Measurements from ENCODE around the gene HSPBAP1.

HSPBAP1 gene

GRCh38 chr3:122728756-122729514, 64.7 kb downstream of the HSPBAP1 start:
- DNase-seq = no peak
- peaks cover 39% of the 10 kb centered on the region for H3K9me3 Mint-ChIP-seq
- H3K4me1 Mint-ChIP-seq = no peaks in the 10 kb centered on the region
- no peaks in the 10 kb centered on the region for H3K27me3 Mint-ChIP-seq (ENCODE audit: low read depth, poor library complexity)
- H3K27ac Mint-ChIP-seq = no peak overlapping the region
- no peak overlapping the region for H3K4me3 Mint-ChIP-seq
- no peak for TF ChIP-seq CTCF (IDR thresholded peaks at IDR 0.05)
- peaks cover 31% of the 10 kb centered on the region for H3K36me3 Mint-ChIP-seq (ENCODE audit: low read depth)

GRCh38 chr3:122728186-122728585, 65.4 kb downstream of the HSPBAP1 start:
- Mint-ChIP-seq H3K27ac (no peak overlapping the region), H3K27me3 (ENCODE audit: low read depth, poor library complexity) (no peaks in the 10 kb centered on the region), H3K4me1 (no peaks in the 10 kb centered on the region), H3K9me3 (peaks cover 40% of the 10 kb centered on the region), H3K4me3 (no peak overlapping the region), H3K36me3 (ENCODE audit: low read depth) (peaks cover 25% of the 10 kb centered on the region)
- no peak for TF ChIP-seq CTCF (IDR thresholded peaks at IDR 0.05)
- no peak for DNase-seq

GRCh38 chr3:122727766-122728165, 65.9 kb downstream of the HSPBAP1 start:
- H3K9me3 Mint-ChIP-seq = peaks cover 37% of the 10 kb centered on the region
- H3K36me3 Mint-ChIP-seq (ENCODE audit: low read depth) = peaks cover 21% of the 10 kb centered on the region
- no peaks in the 10 kb centered on the region for H3K4me1 Mint-ChIP-seq
- H3K27ac Mint-ChIP-seq = no peak overlapping the region
- TF ChIP-seq CTCF (IDR thresholded peaks at IDR 0.05) = no peak
- no peak overlapping the region for H3K4me3 Mint-ChIP-seq
- no peak for DNase-seq
- H3K27me3 Mint-ChIP-seq (ENCODE audit: low read depth, poor library complexity) = no peaks in the 10 kb centered on the region

- H3K9me3 Mint-ChIP-seq = peaks cover 33% of the 10 kb centered on the region
- H3K4me1 Mint-ChIP-seq = no peaks in the 10 kb centered on the region
- no peak for DNase-seq
- peaks cover 16% of the 10 kb centered on the region for H3K36me3 Mint-ChIP-seq (ENCODE audit: low read depth)
- H3K27ac Mint-ChIP-seq = no peak overlapping the region
- no peaks in the 10 kb centered on the region for H3K27me3 Mint-ChIP-seq (ENCODE audit: low read depth, poor library complexity)
- no peak overlapping the region for H3K4me3 Mint-ChIP-seq
- TF ChIP-seq CTCF (IDR thresholded peaks at IDR 0.05) = no peak
Observed at GRCh38 chr3:122727294-122727693, 66.3 kb downstream of the HSPBAP1 start.

- no peak for DNase-seq
- Mint-ChIP-seq H3K9me3 (peaks cover 26% of the 10 kb centered on the region), H3K36me3 (ENCODE audit: low read depth) (peaks cover 10% of the 10 kb centered on the region), H3K27me3 (ENCODE audit: low read depth, poor library complexity) (no peaks in the 10 kb centered on the region), H3K27ac (no peak overlapping the region), H3K4me3 (no peak overlapping the region), H3K4me1 (no peaks in the 10 kb centered on the region)
- no peak for TF ChIP-seq CTCF (IDR thresholded peaks at IDR 0.05)
Observed at GRCh38 chr3:122725106-122725505, 68.5 kb downstream of the HSPBAP1 start.
